ENCODE measurements around the gene MAN1B1. TPM values are rescaled to one million over a fixed set of nuclear protein-coding genes. Genes with fewer than 3 reads are reported as not detected.

The MAN1B1 gene
- total and polyA plus RNA-seq, 8 donors: 22.0 to 86.0 (median 28.4) TPM

DNA sequence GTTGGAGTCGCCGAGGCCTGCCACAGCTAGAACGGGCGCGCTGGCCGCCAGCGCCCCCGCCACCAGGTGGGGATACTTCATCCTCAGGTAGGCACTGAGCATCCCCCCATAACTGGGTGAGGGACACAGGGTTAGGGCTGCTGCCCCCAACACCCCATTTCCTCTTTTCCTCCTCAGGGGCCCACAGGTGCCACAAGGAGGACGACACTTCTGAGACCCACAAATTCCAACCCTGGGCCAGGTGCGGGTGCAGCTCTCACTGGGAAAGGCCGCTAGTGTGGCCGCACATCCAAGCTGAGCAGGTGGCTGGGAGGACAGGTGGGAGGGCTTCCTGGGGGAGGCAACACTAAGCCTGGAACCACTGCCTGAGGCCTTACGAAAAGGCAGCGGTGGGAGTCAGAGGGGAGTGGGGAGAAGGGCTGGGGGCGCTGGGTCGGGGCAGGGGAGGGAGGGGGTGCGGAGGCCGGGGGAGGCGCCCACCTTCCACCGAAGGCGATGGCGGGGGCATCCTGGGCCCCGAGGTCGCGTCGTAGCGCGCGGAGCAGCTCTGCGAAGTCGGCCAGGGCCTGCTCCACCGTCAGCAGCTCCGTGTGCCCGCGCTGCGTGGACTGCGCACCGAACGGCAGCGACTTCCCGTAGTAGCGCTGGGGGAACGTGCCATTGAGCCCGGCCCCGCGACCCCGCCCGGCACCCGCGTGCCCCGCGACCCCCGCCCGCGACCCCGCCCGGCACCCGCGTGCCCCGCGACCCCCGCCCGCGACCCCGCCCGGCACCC is 26.8 kb downstream of the MAN1B1 start:
- Histone ChIP-seq H3K27ac (no peak overlapping the region), H3K27me3 (no peaks in the 10 kb centered on the region), H3K4me1 (peaks cover 0 to 4% (median 0%) of the 10 kb centered on the region in 3 donors), H3K36me3 (peaks cover 0 to 12% (median 0%) of the 10 kb centered on the region in 3 donors), H3K9me3 (no peaks in the 10 kb centered on the region), H3K4me3 (peak overlapping the region in 2 of 4 donors; percentile 77 to 87)
- DNase-seq (peak in 1 of 6 donors; percentile 70), FAIRE-seq (no peak), ATAC-seq (no peak)
- WGBS, 2 donors: 36 to 61% methylated on average over 31 to 66 of the region's 66 CpGs
- intact Hi-C loops (cut with DNase I): loop anchor here in 1 of 3 donors (10.0 kb wide), 1 partner anchor 121 kb away; the partner anchor contains the start of gene SLC34A3
- TF ChIP-seq, protein P1, sequence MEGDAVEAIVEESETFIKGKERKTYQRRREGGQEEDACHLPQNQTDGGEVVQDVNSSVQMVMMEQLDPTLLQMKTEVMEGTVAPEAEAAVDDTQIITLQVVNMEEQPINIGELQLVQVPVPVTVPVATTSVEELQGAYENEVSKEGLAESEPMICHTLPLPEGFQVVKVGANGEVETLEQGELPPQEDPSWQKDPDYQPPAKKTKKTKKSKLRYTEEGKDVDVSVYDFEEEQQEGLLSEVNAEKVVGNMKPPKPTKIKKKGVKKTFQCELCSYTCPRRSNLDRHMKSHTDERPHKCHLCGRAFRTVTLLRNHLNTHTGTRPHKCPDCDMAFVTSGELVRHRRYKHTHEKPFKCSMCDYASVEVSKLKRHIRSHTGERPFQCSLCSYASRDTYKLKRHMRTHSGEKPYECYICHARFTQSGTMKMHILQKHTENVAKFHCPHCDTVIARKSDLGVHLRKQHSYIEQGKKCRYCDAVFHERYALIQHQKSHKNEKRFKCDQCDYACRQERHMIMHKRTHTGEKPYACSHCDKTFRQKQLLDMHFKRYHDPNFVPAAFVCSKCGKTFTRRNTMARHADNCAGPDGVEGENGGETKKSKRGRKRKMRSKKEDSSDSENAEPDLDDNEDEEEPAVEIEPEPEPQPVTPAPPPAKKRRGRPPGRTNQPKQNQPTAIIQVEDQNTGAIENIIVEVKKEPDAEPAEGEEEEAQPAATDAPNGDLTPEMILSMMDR (IDR thresholded peaks at IDR 0.05): no peak

DNA sequence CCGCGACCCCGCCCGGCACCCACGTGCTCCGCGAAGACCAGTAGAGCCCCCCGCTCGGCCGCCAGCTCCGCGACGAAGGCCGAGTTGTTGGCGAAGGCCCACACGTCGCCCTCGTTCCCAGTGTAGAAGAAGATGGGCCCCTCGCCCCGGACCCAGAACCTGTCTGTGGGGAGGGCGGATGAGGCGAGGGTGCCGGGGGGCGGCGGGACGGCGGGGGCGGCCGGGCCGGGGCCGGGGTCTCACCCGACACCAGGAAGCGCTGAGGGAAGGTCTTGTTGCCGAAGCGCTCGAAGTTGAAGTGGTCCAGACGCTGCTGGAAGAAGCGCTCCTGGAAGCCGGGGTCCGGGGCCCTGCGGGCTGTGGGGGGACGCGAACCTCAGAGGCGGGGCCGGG is 27.4 kb downstream of the MAN1B1 start:
- intact Hi-C loops (cut with DNase I): loop anchor here in 1 of 3 donors (10.0 kb wide), 1 partner anchor 121 kb away; the partner anchor contains the start of gene SLC34A3
- DNase-seq (peak in 1 of 6 donors; percentile 78), ATAC-seq (peak in 3 of 4 donors; percentile 1 to 8 (median 1)), FAIRE-seq (no peak)
- H3K4me3 ChIP-seq: peak overlapping the region; percentile 63 to 87 (median 79)
- H3K9me3 ChIP-seq: no peaks in the 10 kb centered on the region
- TF ChIP-seq, protein P1 (IDR thresholded peaks at IDR 0.05): no peak
- H3K27ac ChIP-seq: no peak overlapping the region
- H3K4me1 ChIP-seq: peaks cover 0 to 4% (median 0%) of the 10 kb centered on the region in 3 donors
- peaks cover 0 to 9% (median 0%) of the 10 kb centered on the region in 3 donors for H3K36me3 ChIP-seq
- H3K27me3 ChIP-seq: no peaks in the 10 kb centered on the region
- WGBS, 2 donors: 1% methylated on average over 31 to 45 of the region's 45 CpGs

GRCh38 chr9:137114613-137115393 is 28.0 kb downstream of the MAN1B1 start, which contains the start of gene DPP7:
DPP7 (minus strand) TSS chr9:137114733; CDS start chr9:137114713, 20 bp downstream.
- 2 to 4% methylated on average over 32 to 70 of the region's 70 CpGs for WGBS, 2 donors
- peak within 1 kb of the TSS; percentile 63 to 87 (median 79) for H3K4me3 ChIP-seq
- no peak within 1 kb of the TSS for H3K27ac ChIP-seq
- no peaks in the 10 kb centered on the region for H3K9me3 ChIP-seq
- intact Hi-C loops (cut with DNase I): loop anchor here (5.0 to 10.0 kb wide), 3 partner anchors 72 to 120 kb away; partner anchors contain the start of genes SLC34A3 (in 3 of the 3), ANAPC2 (in 1 of the 3) and SSNA1 (in 1 of the 3)
- FAIRE-seq (no peak), DNase-seq (peak; percentile 68 to 91 (median 80)), ATAC-seq (peak; percentile 87 to 96 (median 91))
- no peaks in the 10 kb centered on the region for H3K27me3 ChIP-seq
- TF ChIP-seq, protein P1 (IDR thresholded peaks at IDR 0.05): no peak
- peaks cover 0 to 4% (median 0%) of the 10 kb centered on the region in 3 donors for H3K4me1 ChIP-seq
- H3K36me3 ChIP-seq: peaks cover 0 to 9% (median 0%) of the 10 kb centered on the region in 3 donors

DNA sequence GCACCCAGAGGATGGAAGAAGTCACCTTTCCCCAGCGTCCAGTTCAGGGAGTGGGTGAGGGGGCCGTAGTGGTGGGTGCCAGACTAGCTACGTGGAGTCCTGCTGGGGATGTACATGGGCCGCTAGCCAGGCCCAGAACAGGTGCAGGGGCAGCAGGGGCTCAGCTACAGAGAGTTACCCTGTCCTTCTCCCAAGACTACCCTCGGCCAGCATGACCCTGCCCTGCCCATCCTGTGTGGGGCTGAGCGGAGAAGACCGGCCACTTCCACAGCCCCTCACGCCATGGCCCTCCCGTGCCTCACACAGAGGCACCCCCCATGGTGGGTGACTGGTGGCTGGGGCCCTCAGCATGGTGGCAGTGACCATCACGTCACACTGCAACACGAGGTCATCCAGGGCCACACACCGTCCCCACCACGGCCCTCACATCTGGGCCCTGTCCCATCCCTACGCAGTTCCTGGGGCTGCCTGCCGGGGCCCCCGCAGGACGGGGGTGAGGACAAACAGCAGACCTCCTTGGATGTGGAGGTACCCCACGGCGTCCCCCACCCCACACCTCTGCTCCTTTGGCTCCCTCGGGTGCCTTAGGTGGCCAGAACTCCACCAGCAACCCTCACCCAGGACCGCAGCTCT is 28.7 kb downstream of the MAN1B1 start:
- no peak overlapping the region for H3K27ac ChIP-seq
- H3K9me3 ChIP-seq: no peaks in the 10 kb centered on the region
- DNase-seq (peak in 2 of 6 donors; percentile 33 to 72), FAIRE-seq (no peak), ATAC-seq (no peak)
- TF ChIP-seq, protein P1 (IDR thresholded peaks at IDR 0.05): no peak
- peaks cover 0 to 9% (median 0%) of the 10 kb centered on the region in 3 donors for H3K36me3 ChIP-seq
- 58 to 76% methylated on average over 21 of the region's 21 CpGs for WGBS, 2 donors
- intact Hi-C loops (cut with DNase I): loop anchor here (5.0 to 10.0 kb wide), 3 partner anchors 72 to 119 kb away; partner anchors contain the start of genes SLC34A3 (in 3 of the 3), ANAPC2 (in 1 of the 3) and SSNA1 (in 1 of the 3)
- no peaks in the 10 kb centered on the region for H3K27me3 ChIP-seq
- H3K4me3 ChIP-seq: peak overlapping the region in 2 of 4 donors; percentile 77 to 87
- peaks cover 0 to 4% (median 0%) of the 10 kb centered on the region in 3 donors for H3K4me1 ChIP-seq

Measured in pancreas (tissue), 10 donors.